HEK293 (cell line): ENCODE results near the gene CHI3L2.

Source experiments
- HOXA7 ChIP-seq: sonication (generic); formaldehyde crosslinking; IDR thresholded peaks from 2 replicates; pipeline ENCODE4 v1.8.1; 2022; ENCODE audit warnings: missing genetic modification reagents, borderline replicate concordance
- REPIN1 ChIP-seq: fragments of 450-650 bp; formaldehyde crosslinking; IDR thresholded peaks from 2 replicates; pipeline ENCODE4 v1.5.1; 2017; ENCODE audit warnings: missing biosample characterization, missing genetic modification characterization, low read depth
- SALL2 ChIP-seq: fragments of 450-650 bp; formaldehyde crosslinking; IDR thresholded peaks from 2 replicates; pipeline ENCODE4 v1.5.0; 2017; ENCODE audit warnings: missing biosample characterization, mild to moderate bottlenecking, missing genetic modification characterization, borderline replicate concordance
- ZNF311 ChIP-seq: fragments of 450-650 bp; formaldehyde crosslinking; IDR thresholded peaks from 2 replicates; pipeline ENCODE4 v1.5.1; 2017; ENCODE audit warnings: missing biosample characterization, missing genetic modification characterization, borderline replicate concordance
- ZNF510 ChIP-seq: fragments of 450-650 bp; formaldehyde crosslinking; IDR thresholded peaks from 2 replicates; pipeline ENCODE4 v1.5.1; 2018; ENCODE audit warnings: mild to moderate bottlenecking, missing genetic modification characterization, missing biosample characterization; ENCODE audit not compliant: insufficient replicate concordance
- ZXDB ChIP-seq: fragments of 450-650 bp; formaldehyde crosslinking; IDR thresholded peaks from 2 replicates; pipeline ENCODE4 v1.5.1; 2016; ENCODE audit warnings: missing biosample characterization, missing genetic modification characterization
- TF ChIP-seq, protein P1 (sequence below): fragments of 450-650 bp; formaldehyde crosslinking; IDR thresholded peaks from 2 replicates; pipeline ENCODE4 v1.5.1; 2016; ENCODE audit warnings: missing biosample characterization, missing genetic modification characterization
- TF ChIP-seq, protein P2 (sequence below): fragments of 450-650 bp; formaldehyde crosslinking; IDR thresholded peaks from 2 replicates; pipeline ENCODE4 v1.5.1; 2016; ENCODE audit warnings: missing biosample characterization, missing genetic modification characterization
- TF ChIP-seq, protein P3 (sequence below): fragments of 450-650 bp; formaldehyde crosslinking; IDR thresholded peaks from 2 replicates; pipeline ENCODE4 v1.5.1; 2016; ENCODE audit warnings: missing biosample characterization, missing genetic modification characterization, borderline replicate concordance
- TF ChIP-seq, protein P4 (sequence below): fragments of 450-650 bp; formaldehyde crosslinking; IDR thresholded peaks from 2 replicates; pipeline ENCODE4 v1.5.1; 2016; ENCODE audit warnings: missing biosample characterization, missing genetic modification characterization

DNA sequence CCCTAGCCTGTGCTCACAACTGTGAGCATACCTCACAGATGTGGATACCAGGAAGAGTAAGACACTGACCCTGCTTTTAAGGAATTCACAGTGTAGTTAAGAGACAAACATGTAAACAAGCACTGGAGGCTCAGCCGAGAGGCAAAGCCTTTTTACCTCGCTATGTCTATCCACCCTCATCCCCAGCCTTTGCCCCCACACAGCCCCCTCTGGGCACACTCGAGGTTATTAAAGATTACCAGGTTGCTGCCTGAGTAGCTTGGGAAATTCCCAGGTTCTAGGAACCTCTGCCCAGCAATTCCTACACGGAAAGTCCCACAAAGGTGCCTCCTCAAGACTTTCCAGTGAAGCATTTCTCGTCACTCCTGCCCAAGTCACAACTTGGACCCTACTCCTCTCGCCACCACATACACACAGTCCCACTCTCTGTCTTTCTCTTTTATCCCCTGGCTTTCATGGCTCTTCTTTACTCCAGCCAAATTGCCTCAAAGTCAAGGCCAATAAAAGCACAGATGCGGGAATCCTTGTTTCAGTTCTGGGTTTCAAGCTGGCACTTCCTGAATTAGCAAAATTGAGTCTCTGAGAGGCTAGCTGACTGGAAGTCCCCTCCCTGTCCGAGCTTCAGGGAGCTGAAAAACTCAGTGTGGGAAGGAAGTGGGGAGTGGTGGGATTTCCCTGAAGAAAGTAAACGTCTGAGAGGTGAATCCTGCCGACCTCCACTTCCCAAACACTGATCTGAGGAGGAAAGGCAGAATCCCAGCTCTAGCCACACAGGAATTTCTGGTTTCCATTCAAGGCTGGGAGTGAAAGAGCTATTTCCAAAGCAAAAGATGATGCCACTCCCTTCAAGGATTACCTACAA lies 34.6 kb upstream of the CHI3L2 start:
- TF ChIP-seq ZNF510: no peak
- TF ChIP-seq, protein P1, sequence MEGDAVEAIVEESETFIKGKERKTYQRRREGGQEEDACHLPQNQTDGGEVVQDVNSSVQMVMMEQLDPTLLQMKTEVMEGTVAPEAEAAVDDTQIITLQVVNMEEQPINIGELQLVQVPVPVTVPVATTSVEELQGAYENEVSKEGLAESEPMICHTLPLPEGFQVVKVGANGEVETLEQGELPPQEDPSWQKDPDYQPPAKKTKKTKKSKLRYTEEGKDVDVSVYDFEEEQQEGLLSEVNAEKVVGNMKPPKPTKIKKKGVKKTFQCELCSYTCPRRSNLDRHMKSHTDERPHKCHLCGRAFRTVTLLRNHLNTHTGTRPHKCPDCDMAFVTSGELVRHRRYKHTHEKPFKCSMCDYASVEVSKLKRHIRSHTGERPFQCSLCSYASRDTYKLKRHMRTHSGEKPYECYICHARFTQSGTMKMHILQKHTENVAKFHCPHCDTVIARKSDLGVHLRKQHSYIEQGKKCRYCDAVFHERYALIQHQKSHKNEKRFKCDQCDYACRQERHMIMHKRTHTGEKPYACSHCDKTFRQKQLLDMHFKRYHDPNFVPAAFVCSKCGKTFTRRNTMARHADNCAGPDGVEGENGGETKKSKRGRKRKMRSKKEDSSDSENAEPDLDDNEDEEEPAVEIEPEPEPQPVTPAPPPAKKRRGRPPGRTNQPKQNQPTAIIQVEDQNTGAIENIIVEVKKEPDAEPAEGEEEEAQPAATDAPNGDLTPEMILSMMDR: no peak
- TF ChIP-seq ZNF311 (tag by site-specific recombination): no peak
- TF ChIP-seq, protein P2, sequence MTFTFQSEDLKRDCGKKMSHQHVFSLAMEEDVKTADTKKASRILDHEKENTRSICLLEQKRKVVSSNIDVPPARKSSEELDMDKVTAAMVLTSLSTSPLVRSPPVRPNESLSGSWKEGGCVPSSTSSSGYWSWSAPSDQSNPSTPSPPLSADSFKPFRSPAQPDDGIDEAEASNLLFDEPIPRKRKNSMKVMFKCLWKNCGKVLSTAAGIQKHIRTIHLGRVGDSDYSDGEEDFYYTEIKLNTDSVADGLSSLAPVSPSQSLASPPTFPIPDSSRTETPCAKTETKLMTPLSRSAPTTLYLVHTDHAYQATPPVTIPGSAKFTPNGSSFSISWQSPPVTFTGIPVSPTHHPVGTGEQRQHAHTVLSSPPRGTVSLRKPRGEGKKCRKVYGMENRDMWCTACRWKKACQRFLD: no peak
- TF ChIP-seq HOXA7 (CRISPR knock-in tag): no peak
- no peak for TF ChIP-seq REPIN1
- TF ChIP-seq, protein P3, sequence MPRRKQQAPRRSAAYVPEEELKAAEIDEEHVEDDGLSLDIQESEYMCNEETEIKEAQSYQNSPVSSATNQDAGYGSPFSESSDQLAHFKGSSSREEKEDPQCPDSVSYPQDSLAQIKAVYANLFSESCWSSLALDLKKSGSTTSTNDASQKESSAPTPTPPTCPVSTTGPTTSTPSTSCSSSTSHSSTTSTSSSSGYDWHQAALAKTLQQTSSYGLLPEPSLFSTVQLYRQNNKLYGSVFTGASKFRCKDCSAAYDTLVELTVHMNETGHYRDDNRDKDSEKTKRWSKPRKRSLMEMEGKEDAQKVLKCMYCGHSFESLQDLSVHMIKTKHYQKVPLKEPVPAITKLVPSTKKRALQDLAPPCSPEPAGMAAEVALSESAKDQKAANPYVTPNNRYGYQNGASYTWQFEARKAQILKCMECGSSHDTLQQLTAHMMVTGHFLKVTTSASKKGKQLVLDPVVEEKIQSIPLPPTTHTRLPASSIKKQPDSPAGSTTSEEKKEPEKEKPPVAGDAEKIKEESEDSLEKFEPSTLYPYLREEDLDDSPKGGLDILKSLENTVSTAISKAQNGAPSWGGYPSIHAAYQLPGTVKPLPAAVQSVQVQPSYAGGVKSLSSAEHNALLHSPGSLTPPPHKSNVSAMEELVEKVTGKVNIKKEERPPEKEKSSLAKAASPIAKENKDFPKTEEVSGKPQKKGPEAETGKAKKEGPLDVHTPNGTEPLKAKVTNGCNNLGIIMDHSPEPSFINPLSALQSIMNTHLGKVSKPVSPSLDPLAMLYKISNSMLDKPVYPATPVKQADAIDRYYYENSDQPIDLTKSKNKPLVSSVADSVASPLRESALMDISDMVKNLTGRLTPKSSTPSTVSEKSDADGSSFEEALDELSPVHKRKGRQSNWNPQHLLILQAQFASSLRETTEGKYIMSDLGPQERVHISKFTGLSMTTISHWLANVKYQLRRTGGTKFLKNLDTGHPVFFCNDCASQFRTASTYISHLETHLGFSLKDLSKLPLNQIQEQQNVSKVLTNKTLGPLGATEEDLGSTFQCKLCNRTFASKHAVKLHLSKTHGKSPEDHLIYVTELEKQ (tag by site-specific recombination): no peak
- TF ChIP-seq ZXDB: no peak
- TF ChIP-seq, protein P4, sequence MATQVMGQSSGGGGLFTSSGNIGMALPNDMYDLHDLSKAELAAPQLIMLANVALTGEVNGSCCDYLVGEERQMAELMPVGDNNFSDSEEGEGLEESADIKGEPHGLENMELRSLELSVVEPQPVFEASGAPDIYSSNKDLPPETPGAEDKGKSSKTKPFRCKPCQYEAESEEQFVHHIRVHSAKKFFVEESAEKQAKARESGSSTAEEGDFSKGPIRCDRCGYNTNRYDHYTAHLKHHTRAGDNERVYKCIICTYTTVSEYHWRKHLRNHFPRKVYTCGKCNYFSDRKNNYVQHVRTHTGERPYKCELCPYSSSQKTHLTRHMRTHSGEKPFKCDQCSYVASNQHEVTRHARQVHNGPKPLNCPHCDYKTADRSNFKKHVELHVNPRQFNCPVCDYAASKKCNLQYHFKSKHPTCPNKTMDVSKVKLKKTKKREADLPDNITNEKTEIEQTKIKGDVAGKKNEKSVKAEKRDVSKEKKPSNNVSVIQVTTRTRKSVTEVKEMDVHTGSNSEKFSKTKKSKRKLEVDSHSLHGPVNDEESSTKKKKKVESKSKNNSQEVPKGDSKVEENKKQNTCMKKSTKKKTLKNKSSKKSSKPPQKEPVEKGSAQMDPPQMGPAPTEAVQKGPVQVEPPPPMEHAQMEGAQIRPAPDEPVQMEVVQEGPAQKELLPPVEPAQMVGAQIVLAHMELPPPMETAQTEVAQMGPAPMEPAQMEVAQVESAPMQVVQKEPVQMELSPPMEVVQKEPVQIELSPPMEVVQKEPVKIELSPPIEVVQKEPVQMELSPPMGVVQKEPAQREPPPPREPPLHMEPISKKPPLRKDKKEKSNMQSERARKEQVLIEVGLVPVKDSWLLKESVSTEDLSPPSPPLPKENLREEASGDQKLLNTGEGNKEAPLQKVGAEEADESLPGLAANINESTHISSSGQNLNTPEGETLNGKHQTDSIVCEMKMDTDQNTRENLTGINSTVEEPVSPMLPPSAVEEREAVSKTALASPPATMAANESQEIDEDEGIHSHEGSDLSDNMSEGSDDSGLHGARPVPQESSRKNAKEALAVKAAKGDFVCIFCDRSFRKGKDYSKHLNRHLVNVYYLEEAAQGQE (tag by site-specific recombination): no peak
- no peak for TF ChIP-seq SALL2 (tag by site-specific recombination)
